COLO668 (cell line): ENCODE measurements around the gene RAB40B.
"Not testable (repeated sequence)": the region's sequence is repeated elsewhere in the genome, so short reads cannot be mapped to it uniquely, and the experiment has no call there.

Experiments
- DNase-seq: peaks from one replicate; lab custom pipeline; 2025; ENCODE audit not compliant: unreplicated experiment; lab: John Stamatoyannopoulos, UW

The RAB40B gene

GRCh38 chr17:82698065-82698973, at the start of gene RAB40B:
Gene RAB40B, minus strand, starts transcription at chr17:82698698. Its CDS starts 102 bp downstream, at chr17:82698596.
- DNase-seq = peak; percentile 95

GRCh38 chr17:82745524-82745923, 47.0 kb upstream of the RAB40B start:
- DNase-seq = no peak

- not testable (repeated sequence) for DNase-seq
These were observed 46.2 kb upstream of the RAB40B start for GRCh38 chr17:82744736-82745135.

GRCh38 chr17:82743344-82744219, 45.1 kb upstream of the RAB40B start:
- no peak for DNase-seq

- no peak for DNase-seq
These were observed 42.6 kb upstream of the RAB40B start for GRCh38 chr17:82740906-82741759.

- peak; percentile 70 for DNase-seq
These were observed 39.7 kb upstream of the RAB40B start for GRCh38 chr17:82737967-82738877.

- no peak for DNase-seq
These were observed 38.1 kb upstream of the RAB40B start for GRCh38 chr17:82736511-82737185.

GRCh38 chr17:82734987-82735866, 36.7 kb upstream of the RAB40B start, which contains the start of gene FN3K:
Gene FN3K, plus strand, starts transcription at chr17:82735615. Its CDS starts 22 bp downstream, at chr17:82735637.
- peak; percentile 79 for DNase-seq

- no peak for DNase-seq
These were observed 33.7 kb upstream of the RAB40B start for GRCh38 chr17:82732118-82732743.

- no peak for DNase-seq
These were observed 31.2 kb upstream of the RAB40B start for GRCh38 chr17:82729479-82730260.

GRCh38 chr17:82726427-82726826, 27.9 kb upstream of the RAB40B start:
- no peak for DNase-seq

- no peak for DNase-seq
These were observed 24.8 kb upstream of the RAB40B start for GRCh38 chr17:82723169-82723807.

GRCh38 chr17:82722341-82723013, 24.0 kb upstream of the RAB40B start:
- DNase-seq = no peak

GRCh38 chr17:82720204-82720603, 21.7 kb upstream of the RAB40B start:
- DNase-seq = no peak

- peak; percentile 64 for DNase-seq
These were observed 20.6 kb upstream of the RAB40B start for GRCh38 chr17:82718986-82719685.
